HepG2 (cell line): ENCODE results near the gene LAMB3.

ENCODE experiments used
- IKZF1 ChIP-seq: fragments of 450-650 bp; IDR thresholded peaks from 2 replicates; pipeline ENCODE4 v1.7.1; 2016
- IRF2 ChIP-seq: IDR thresholded peaks from 2 replicates; pipeline ENCODE4 v1.6.1; 2018; ENCODE audit warnings: missing genetic modification reagents, missing compliant biosample characterization
- NFKBIZ ChIP-seq: IDR thresholded peaks from 2 replicates; pipeline ENCODE4 v1.6.1; 2018; ENCODE audit warnings: missing genetic modification reagents, missing compliant biosample characterization
- SNAPC2 ChIP-seq: sonication (generic); formaldehyde crosslinking; IDR thresholded peaks from 2 replicates; pipeline ENCODE4 v1.8.1; 2022; ENCODE audit warnings: mild to moderate bottlenecking, missing genetic modification reagents
- SP140L ChIP-seq: sonication (generic); formaldehyde crosslinking; IDR thresholded peaks from 2 replicates; pipeline ENCODE4 v1.4.0; 2020; ENCODE audit warnings: missing genetic modification reagents, borderline replicate concordance
- ZNF543 ChIP-seq: sonication (generic); formaldehyde crosslinking; IDR thresholded peaks from 2 replicates; pipeline ENCODE4 v1.4.0; 2020; ENCODE audit warnings: mild to moderate bottlenecking, missing genetic modification reagents
- ZNF558 ChIP-seq: sonication (generic); formaldehyde crosslinking; IDR thresholded peaks from 2 replicates; pipeline ENCODE4 v1.9.0; 2022; ENCODE audit warnings: mild to moderate bottlenecking, missing genetic modification reagents, borderline replicate concordance
- ZNF782 ChIP-seq: sonication (generic); formaldehyde crosslinking; IDR thresholded peaks from 2 replicates; pipeline ENCODE4 v1.4.0; 2020; ENCODE audit warnings: missing genetic modification reagents, mild to moderate bottlenecking, borderline replicate concordance
- TF ChIP-seq, protein P1 (sequence below): sonication (generic); formaldehyde crosslinking; IDR thresholded peaks from 2 replicates; pipeline ENCODE4 v1.5.0; 2020; ENCODE audit warnings: mild to moderate bottlenecking, missing genetic modification reagents, moderate library complexity
- TF ChIP-seq, protein P2 (sequence below): IDR thresholded peaks from 2 replicates; pipeline ENCODE4 v1.6.1; 2016; ENCODE audit warnings: low read depth, borderline replicate concordance
- TF ChIP-seq, protein P3 (sequence below): IDR thresholded peaks from 2 replicates; pipeline ENCODE4 v1.6.1; 2012; ENCODE audit warnings: low read length, improper control_type of control experiment
- TF ChIP-seq, protein P4 (sequence below): sonication (generic); formaldehyde crosslinking; IDR thresholded peaks from 2 replicates; pipeline ENCODE4 v1.4.0; 2020; ENCODE audit warnings: missing genetic modification reagents, mild to moderate bottlenecking, borderline replicate concordance
- TF ChIP-seq, protein P5 (sequence below): sonication (generic); formaldehyde crosslinking; IDR thresholded peaks from 2 replicates; pipeline ENCODE4 v1.4.0; 2020; ENCODE audit warnings: missing genetic modification reagents, borderline replicate concordance

DNA sequence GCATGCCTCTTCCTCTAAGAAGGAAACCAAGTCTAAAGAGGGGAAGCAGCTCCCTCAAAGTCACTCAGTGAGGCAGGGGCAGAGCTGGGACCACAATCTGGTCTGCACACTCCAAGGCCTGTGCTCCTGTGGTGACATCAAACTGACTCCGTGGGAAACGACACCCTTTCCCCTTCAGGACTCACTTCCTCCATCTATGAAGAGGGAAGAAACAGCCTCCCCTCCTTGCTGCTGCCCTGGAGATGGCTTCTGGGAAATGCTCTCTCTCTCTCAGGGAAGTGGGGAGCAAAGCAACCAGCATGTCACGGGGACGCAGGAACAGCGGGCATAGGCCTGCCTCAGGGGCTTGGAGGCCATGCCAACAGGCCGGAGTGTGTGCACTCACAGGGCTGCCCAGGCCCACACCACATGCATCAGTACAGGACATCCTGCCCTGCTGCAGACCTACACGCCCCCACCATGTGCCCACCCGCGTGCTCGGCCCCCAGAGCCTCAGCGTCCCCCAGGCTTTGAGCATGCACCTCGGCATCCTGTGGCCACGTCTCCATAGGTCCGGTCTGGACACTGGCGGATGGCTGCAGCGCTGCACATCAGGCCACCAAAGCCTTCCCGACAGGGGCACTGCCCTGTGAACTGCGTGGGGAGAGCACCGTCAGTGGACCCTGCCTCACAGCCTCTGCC lies 25.7 kb downstream of the LAMB3 start:
- TF ChIP-seq IKZF1: no peak
- TF ChIP-seq NFKBIZ (CRISPR knock-in tag): no peak
- no peak for TF ChIP-seq SNAPC2
- TF ChIP-seq IRF2: no peak
- TF ChIP-seq, protein P1, sequence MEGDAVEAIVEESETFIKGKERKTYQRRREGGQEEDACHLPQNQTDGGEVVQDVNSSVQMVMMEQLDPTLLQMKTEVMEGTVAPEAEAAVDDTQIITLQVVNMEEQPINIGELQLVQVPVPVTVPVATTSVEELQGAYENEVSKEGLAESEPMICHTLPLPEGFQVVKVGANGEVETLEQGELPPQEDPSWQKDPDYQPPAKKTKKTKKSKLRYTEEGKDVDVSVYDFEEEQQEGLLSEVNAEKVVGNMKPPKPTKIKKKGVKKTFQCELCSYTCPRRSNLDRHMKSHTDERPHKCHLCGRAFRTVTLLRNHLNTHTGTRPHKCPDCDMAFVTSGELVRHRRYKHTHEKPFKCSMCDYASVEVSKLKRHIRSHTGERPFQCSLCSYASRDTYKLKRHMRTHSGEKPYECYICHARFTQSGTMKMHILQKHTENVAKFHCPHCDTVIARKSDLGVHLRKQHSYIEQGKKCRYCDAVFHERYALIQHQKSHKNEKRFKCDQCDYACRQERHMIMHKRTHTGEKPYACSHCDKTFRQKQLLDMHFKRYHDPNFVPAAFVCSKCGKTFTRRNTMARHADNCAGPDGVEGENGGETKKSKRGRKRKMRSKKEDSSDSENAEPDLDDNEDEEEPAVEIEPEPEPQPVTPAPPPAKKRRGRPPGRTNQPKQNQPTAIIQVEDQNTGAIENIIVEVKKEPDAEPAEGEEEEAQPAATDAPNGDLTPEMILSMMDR (CRISPR knock-in tag): no peak
- no peak for TF ChIP-seq SP140L
- TF ChIP-seq, protein P2, sequence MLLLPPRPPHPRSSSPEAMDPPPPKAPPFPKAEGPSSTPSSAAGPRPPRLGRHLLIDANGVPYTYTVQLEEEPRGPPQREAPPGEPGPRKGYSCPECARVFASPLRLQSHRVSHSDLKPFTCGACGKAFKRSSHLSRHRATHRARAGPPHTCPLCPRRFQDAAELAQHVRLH (CRISPR knock-in tag): no peak
- TF ChIP-seq, protein P3, sequence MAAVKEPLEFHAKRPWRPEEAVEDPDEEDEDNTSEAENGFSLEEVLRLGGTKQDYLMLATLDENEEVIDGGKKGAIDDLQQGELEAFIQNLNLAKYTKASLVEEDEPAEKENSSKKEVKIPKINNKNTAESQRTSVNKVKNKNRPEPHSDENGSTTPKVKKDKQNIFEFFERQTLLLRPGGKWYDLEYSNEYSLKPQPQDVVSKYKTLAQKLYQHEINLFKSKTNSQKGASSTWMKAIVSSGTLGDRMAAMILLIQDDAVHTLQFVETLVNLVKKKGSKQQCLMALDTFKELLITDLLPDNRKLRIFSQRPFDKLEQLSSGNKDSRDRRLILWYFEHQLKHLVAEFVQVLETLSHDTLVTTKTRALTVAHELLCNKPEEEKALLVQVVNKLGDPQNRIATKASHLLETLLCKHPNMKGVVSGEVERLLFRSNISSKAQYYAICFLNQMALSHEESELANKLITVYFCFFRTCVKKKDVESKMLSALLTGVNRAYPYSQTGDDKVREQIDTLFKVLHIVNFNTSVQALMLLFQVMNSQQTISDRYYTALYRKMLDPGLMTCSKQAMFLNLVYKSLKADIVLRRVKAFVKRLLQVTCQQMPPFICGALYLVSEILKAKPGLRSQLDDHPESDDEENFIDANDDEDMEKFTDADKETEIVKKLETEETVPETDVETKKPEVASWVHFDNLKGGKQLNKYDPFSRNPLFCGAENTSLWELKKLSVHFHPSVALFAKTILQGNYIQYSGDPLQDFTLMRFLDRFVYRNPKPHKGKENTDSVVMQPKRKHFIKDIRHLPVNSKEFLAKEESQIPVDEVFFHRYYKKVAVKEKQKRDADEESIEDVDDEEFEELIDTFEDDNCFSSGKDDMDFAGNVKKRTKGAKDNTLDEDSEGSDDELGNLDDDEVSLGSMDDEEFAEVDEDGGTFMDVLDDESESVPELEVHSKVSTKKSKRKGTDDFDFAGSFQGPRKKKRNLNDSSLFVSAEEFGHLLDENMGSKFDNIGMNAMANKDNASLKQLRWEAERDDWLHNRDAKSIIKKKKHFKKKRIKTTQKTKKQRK: no peak
- TF ChIP-seq, protein P4, sequence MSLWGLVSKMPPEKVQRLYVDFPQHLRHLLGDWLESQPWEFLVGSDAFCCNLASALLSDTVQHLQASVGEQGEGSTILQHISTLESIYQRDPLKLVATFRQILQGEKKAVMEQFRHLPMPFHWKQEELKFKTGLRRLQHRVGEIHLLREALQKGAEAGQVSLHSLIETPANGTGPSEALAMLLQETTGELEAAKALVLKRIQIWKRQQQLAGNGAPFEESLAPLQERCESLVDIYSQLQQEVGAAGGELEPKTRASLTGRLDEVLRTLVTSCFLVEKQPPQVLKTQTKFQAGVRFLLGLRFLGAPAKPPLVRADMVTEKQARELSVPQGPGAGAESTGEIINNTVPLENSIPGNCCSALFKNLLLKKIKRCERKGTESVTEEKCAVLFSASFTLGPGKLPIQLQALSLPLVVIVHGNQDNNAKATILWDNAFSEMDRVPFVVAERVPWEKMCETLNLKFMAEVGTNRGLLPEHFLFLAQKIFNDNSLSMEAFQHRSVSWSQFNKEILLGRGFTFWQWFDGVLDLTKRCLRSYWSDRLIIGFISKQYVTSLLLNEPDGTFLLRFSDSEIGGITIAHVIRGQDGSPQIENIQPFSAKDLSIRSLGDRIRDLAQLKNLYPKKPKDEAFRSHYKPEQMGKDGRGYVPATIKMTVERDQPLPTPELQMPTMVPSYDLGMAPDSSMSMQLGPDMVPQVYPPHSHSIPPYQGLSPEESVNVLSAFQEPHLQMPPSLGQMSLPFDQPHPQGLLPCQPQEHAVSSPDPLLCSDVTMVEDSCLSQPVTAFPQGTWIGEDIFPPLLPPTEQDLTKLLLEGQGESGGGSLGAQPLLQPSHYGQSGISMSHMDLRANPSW: no peak
- no peak for TF ChIP-seq ZNF782
- TF ChIP-seq ZNF558 (CRISPR knock-in tag): no peak
- no peak for TF ChIP-seq ZNF543
- TF ChIP-seq, protein P5, sequence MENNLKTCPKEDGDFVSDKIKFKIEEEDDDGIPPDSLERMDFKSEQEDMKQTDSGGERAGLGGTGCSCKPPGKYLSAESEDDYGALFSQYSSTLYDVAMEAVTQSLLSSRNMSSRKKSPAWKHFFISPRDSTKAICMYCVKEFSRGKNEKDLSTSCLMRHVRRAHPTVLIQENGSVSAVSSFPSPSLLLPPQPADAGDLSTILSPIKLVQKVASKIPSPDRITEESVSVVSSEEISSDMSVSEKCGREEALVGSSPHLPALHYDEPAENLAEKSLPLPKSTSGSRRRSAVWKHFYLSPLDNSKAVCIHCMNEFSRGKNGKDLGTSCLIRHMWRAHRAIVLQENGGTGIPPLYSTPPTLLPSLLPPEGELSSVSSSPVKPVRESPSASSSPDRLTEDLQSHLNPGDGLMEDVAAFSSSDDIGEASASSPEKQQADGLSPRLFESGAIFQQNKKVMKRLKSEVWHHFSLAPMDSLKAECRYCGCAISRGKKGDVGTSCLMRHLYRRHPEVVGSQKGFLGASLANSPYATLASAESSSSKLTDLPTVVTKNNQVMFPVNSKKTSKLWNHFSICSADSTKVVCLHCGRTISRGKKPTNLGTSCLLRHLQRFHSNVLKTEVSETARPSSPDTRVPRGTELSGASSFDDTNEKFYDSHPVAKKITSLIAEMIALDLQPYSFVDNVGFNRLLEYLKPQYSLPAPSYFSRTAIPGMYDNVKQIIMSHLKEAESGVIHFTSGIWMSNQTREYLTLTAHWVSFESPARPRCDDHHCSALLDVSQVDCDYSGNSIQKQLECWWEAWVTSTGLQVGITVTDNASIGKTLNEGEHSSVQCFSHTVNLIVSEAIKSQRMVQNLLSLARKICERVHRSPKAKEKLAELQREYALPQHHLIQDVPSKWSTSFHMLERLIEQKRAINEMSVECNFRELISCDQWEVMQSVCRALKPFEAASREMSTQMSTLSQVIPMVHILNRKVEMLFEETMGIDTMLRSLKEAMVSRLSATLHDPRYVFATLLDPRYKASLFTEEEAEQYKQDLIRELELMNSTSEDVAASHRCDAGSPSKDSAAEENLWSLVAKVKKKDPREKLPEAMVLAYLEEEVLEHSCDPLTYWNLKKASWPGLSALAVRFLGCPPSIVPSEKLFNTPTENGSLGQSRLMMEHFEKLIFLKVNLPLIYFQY: no peak
